Activated CD4-positive, alpha-beta T cell treated with anti-CD3 and anti-CD28 coated beads for 36 hours (primary cell): ENCODE data around the gene RNF207. TPM values are rescaled to one million over a fixed set of nuclear protein-coding genes. Genes with fewer than 3 reads are reported as not detected.

Experiments
- ATAC-seq: fragments of 200-7000 bp; cut with Tn5 transposase; one replicate; pipeline ENCODE4 v1.10.0; 2021; ENCODE audit warnings: mild to moderate bottlenecking, moderate library complexity
- CTCF ChIA-PET: fragments of 350-600 bp; sonication (Branson Sonifier 250); formaldehyde crosslinking; loops from one replicate; lab custom pipeline; 2021; ENCODE audit warnings: antibody characterized with exemption; lab: Charles Lee
- POLR2A ChIA-PET: fragments of 350-600 bp; sonication (Branson Sonifier 250); formaldehyde crosslinking; loops from one replicate; lab custom pipeline; 2021; ENCODE audit warnings: antibody characterized with exemption, inconsistent platforms; lab: Charles Lee
- DNase-seq: peaks from one replicate; pipeline ENCODE4 v3.0.0-alpha.2; 2020
- H3K27ac Mint-ChIP-seq: one replicate; pipeline ENCODE4 v1.8.0; 2021; ENCODE audit warnings: mixed read lengths
- H3K27me3 Mint-ChIP-seq: one replicate; pipeline ENCODE4 v1.8.0; 2021; ENCODE audit warnings: mixed read lengths
- H3K36me3 Mint-ChIP-seq: one replicate; pipeline ENCODE4 v1.8.0; 2021; ENCODE audit warnings: low read depth, mixed read lengths
- H3K4me1 Mint-ChIP-seq: one replicate; pipeline ENCODE4 v1.8.0; 2021; ENCODE audit warnings: mixed read lengths
- H3K4me3 Mint-ChIP-seq: one replicate; pipeline ENCODE4 v1.8.0; 2021; ENCODE audit warnings: mild to moderate bottlenecking, moderate library complexity, mixed read lengths
- H3K9me3 Mint-ChIP-seq: one replicate; pipeline ENCODE4 v1.8.0; 2021; ENCODE audit warnings: low read depth, mixed read lengths
- intact Hi-C, 2 experiments: fragments of 100-400 bp; cut with DNase I in 1 of 2; cut with micrococcal nuclease in 1 of 2; formaldehyde crosslinking; loops; one replicate each; pipeline versions ENCODE4 v1.14.2 to v1.15.1; 2022 to 2024; cut with DNase I, micrococcal nuclease
- total RNA-seq, 2 experiments: library from RNA; stranded (reverse); gene quantifications; one replicate each; pipeline ENCODE4 v1.2.3, GENCODE V29; 2021

RNF207 gene
- total RNA-seq, 2 experiments from 2014 or later = 13.5 to 15.2 TPM

GRCh38 chr1:6185635-6186382 lies 20.1 kb upstream of the RNF207 start:
- POLR2A ChIA-PET = interaction anchor here (1.1 kb wide), 2 partner anchors 8 to 13 kb away, joined by 3 read pairs; no protein-coding TSS in a partner anchor
- H3K27me3 Mint-ChIP-seq = peaks cover 11% of the 10 kb centered on the region
- peaks cover 45% of the 10 kb centered on the region for H3K36me3 Mint-ChIP-seq
- DNase-seq = peak; percentile 52
- peak overlapping the region; percentile 53 for H3K27ac Mint-ChIP-seq
- intact Hi-C loops = loop anchor here in 1 of 2 experiments (1.0 kb wide), 1 partner anchor 77 kb away; no protein-coding TSS in a partner anchor
- CTCF ChIA-PET = interaction anchor here (0.8 to 1.6 kb wide), 11 partner anchors 8 to 966 kb away, joined by 3 to 9 read pairs (median 3); partner anchors contain the start of gene ICMT
- no peak overlapping the region for H3K4me3 Mint-ChIP-seq
- H3K9me3 Mint-ChIP-seq = no peaks in the 10 kb centered on the region
- ATAC-seq = peak; percentile 59
- peaks cover 42% of the 10 kb centered on the region for H3K4me1 Mint-ChIP-seq

DNA sequence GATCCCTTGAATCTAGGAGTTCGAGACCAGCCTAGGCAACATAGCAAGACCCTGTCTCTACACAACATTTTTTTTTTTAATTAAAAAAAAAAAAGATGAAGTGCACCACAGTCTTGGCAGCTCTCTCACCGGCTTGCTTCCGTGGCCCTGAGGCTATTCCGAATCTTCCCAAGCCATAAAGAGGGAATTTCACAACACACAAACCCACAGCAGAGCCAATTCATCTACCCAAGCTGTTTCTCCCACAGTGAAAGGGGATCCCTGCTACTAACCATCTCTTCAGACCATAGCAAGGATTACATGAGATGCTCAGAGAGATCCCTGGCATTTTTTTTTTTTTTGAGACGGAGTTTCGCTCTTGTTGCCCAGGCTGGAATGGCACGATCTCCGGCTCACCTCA lies 17.5 kb upstream of the RNF207 start:
- Mint-ChIP-seq H3K9me3 (no peaks in the 10 kb centered on the region), H3K4me1 (peaks cover 41% of the 10 kb centered on the region), H3K27ac (no peak overlapping the region), H3K4me3 (no peak overlapping the region), H3K27me3 (no peaks in the 10 kb centered on the region), H3K36me3 (peaks cover 61% of the 10 kb centered on the region)
- no peak for ATAC-seq
- CTCF ChIA-PET = no interaction called here
- POLR2A ChIA-PET = no interaction called here
- intact Hi-C loops = no loop called here
- no peak for DNase-seq

DNA sequence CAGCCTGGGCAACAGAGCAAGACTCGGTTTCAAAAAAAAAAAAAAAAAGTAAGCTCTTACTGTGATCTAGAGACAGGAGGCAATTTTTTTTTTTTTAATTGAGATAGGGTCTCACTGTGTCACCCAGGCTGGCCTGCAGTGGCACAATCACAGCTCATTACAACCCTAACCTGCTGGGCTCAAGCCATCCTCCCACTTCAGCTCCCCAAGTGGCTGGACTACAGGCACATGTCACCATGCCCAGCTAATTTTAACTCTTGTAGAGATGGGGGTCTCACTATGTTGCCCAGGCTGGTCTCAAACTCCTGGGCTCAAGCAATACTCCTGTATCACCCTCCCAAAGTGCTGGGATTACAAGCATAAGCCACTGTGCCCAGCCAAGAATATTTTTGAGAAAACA lies 14.0 kb upstream of the RNF207 start:
- Mint-ChIP-seq H3K4me3 (no peak overlapping the region), H3K27me3 (no peaks in the 10 kb centered on the region), H3K9me3 (no peaks in the 10 kb centered on the region), H3K4me1 (peaks cover 26% of the 10 kb centered on the region), H3K36me3 (peaks cover 67% of the 10 kb centered on the region), H3K27ac (no peak overlapping the region)
- ATAC-seq (no peak), DNase-seq (no peak)
- intact Hi-C loops = no loop called here
- ChIA-PET CTCF (interaction anchor here (0.7 to 1.0 kb wide), 2 partner anchors 13 to 23 kb away, joined by 4 to 7 read pairs; no protein-coding TSS in a partner anchor), POLR2A (interaction anchor here (0.6 kb wide), 1 partner anchor 1758 kb away, joined by 3 read pairs; no protein-coding TSS in a partner anchor)

- peak overlapping the region; percentile 96 for H3K27ac Mint-ChIP-seq
- DNase-seq (no peak), ATAC-seq (no peak)
- no peaks in the 10 kb centered on the region for H3K9me3 Mint-ChIP-seq
- ChIA-PET POLR2A (interaction anchor here (0.6 to 1.6 kb wide), 4 partner anchors 13 to 283 kb away, joined by 3 to 4 read pairs (median 3); no protein-coding TSS in a partner anchor), CTCF (interaction anchor here (0.7 to 1.6 kb wide), 3 partner anchors 8 to 357 kb away, joined by 3 read pairs; partner anchors contain the start of gene TAS1R1)
- intact Hi-C loops = loop anchor here (2.0 to 5.0 kb wide), 2 partner anchors 171 to 405 kb away; partner anchors contain the start of gene KLHL21 (in 1 of the 2)
- H3K4me3 Mint-ChIP-seq = peak overlapping the region; percentile 99
- no peaks in the 10 kb centered on the region for H3K27me3 Mint-ChIP-seq
- H3K36me3 Mint-ChIP-seq = peaks cover 46% of the 10 kb centered on the region
- H3K4me1 Mint-ChIP-seq = peaks cover 41% of the 10 kb centered on the region
Measured at GRCh38 chr1:6197746-6198427, 8.0 kb upstream of the RNF207 start.

GRCh38 chr1:6198646-6199297 lies 7.1 kb upstream of the RNF207 start:
- Mint-ChIP-seq H3K9me3 (no peaks in the 10 kb centered on the region), H3K4me3 (peak overlapping the region; percentile 99), H3K27me3 (no peaks in the 10 kb centered on the region), H3K36me3 (peaks cover 40% of the 10 kb centered on the region), H3K27ac (peak overlapping the region; percentile 96), H3K4me1 (peaks cover 39% of the 10 kb centered on the region)
- DNase-seq = peak; percentile 49
- ChIA-PET CTCF (interaction anchor here (1.6 kb wide), 1 partner anchor 8 kb away, joined by 3 read pairs; no protein-coding TSS in a partner anchor), POLR2A (interaction anchor here (0.7 to 1.6 kb wide), 4 partner anchors 13 to 206 kb away, joined by 3 to 8 read pairs (median 4); no protein-coding TSS in a partner anchor)
- intact Hi-C loops = loop anchor here (1.0 to 5.0 kb wide), 9 partner anchors 37 to 586 kb away; partner anchors contain the start of genes NPHP4 (in 2 of the 2), ACOT7 (in 1 of the 2), ICMT (in 1 of the 2) and KLHL21 (in 1 of the 2)
- peak; percentile 5 for ATAC-seq

- H3K9me3 Mint-ChIP-seq = no peaks in the 10 kb centered on the region
- DNase-seq = peak; percentile 99
Measured at GRCh38 chr1:6199298-6200187, 6.4 kb upstream of the RNF207 start, which contains the start of gene RPL22. Gene RPL22 (minus strand): TSS chr1:6199595. CDS start chr1:6199573, 22 bp downstream.

GRCh38 chr1:6200188-6200809 lies 5.6 kb upstream of the RNF207 start:
- H3K4me3 Mint-ChIP-seq = peak overlapping the region; percentile 99
- peaks cover 39% of the 10 kb centered on the region for H3K4me1 Mint-ChIP-seq
- DNase-seq (no peak), ATAC-seq (no peak)
- intact Hi-C loops = loop anchor here in 1 of 2 experiments (5.0 kb wide), 1 partner anchor 93 kb away; no protein-coding TSS in a partner anchor
- peak overlapping the region; percentile 95 for H3K27ac Mint-ChIP-seq
- CTCF ChIA-PET = interaction anchor here (0.5 to 1.2 kb wide), 4 partner anchors 44 to 289 kb away, joined by 3 to 4 read pairs (median 3); no protein-coding TSS in a partner anchor
- peaks cover 30% of the 10 kb centered on the region for H3K36me3 Mint-ChIP-seq
- H3K9me3 Mint-ChIP-seq = no peaks in the 10 kb centered on the region
- H3K27me3 Mint-ChIP-seq = no peaks in the 10 kb centered on the region
- POLR2A ChIA-PET = interaction anchor here (0.7 kb wide), 1 partner anchor 644 kb away, joined by 4 read pairs; no protein-coding TSS in a partner anchor

More at GRCh38 chr1:6199298-6200187, 6.4 kb upstream of the RNF207 start, which contains the start of gene RPL22:
- CTCF ChIA-PET = interaction anchor here (0.6 to 1.2 kb wide), 3 partner anchors 86 to 290 kb away, joined by 3 to 4 read pairs (median 3); no protein-coding TSS in a partner anchor
- POLR2A ChIA-PET = interaction anchor here (0.7 to 1.0 kb wide), 2 partner anchors 14 to 645 kb away, joined by 3 to 4 read pairs; no protein-coding TSS in a partner anchor
- intact Hi-C loops = loop anchor here (1.0 to 5.0 kb wide), 10 partner anchors 36 to 585 kb away; partner anchors contain the start of genes NPHP4 (in 2 of the 2), ACOT7 (in 1 of the 2), ICMT (in 1 of the 2) and KLHL21 (in 1 of the 2)
- ATAC-seq = peak; percentile 99
- Mint-ChIP-seq H3K36me3 (peaks cover 33% of the 10 kb centered on the region), H3K4me1 (peaks cover 39% of the 10 kb centered on the region), H3K4me3 (peak within 1 kb of the TSS; percentile 99), H3K27me3 (no peaks in the 10 kb centered on the region), H3K27ac (peak within 1 kb of the TSS; percentile 96)

- CTCF ChIA-PET = interaction anchor here (0.6 to 1.6 kb wide), 4 partner anchors 12 to 460 kb away, joined by 3 to 9 read pairs (median 4); no protein-coding TSS in a partner anchor
- no peak overlapping the region for H3K4me3 Mint-ChIP-seq
- POLR2A ChIA-PET = no interaction called here
- H3K4me1 Mint-ChIP-seq = peaks cover 26% of the 10 kb centered on the region
- H3K36me3 Mint-ChIP-seq = peaks cover 16% of the 10 kb centered on the region
- DNase-seq = no peak
- no peak overlapping the region for H3K27ac Mint-ChIP-seq
- H3K27me3 Mint-ChIP-seq = no peaks in the 10 kb centered on the region
- ATAC-seq = no peak
- H3K9me3 Mint-ChIP-seq = no peaks in the 10 kb centered on the region
- intact Hi-C loops = loop anchor here in 1 of 2 experiments (5.0 kb wide), 1 partner anchor 95 kb away; no protein-coding TSS in a partner anchor
Measured at GRCh38 chr1:6202256-6202655, 3.7 kb upstream of the RNF207 start.

DNA sequence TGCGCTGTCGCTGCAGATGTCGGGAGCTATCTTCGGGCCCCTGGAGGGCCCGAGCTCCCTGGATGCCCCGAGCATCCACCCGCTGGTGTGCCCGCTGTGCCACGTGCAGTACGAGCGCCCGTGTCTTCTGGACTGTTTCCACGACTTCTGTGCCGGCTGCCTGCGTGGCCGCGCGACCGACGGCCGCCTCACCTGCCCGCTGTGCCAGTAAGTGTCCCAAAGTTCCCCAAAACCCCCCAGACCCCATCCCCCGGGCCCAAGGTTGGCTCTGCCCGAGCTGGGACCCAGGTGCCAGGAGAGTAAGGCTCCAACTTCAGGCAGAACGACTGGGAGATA lies 569 bp downstream of the RNF207 start:
- no peak overlapping the region for H3K27ac Mint-ChIP-seq
- POLR2A ChIA-PET = interaction anchor here (0.9 to 1.1 kb wide), 3 partner anchors 17 to 28 kb away, joined by 3 to 4 read pairs (median 4); no protein-coding TSS in a partner anchor
- ATAC-seq = peak; percentile 8
- no peaks in the 10 kb centered on the region for H3K9me3 Mint-ChIP-seq
- no peak for DNase-seq
- intact Hi-C loops = loop anchor here in 1 of 2 experiments (1.0 kb wide), 1 partner anchor 29 kb away; the partner anchor contains the start of gene ICMT
- H3K36me3 Mint-ChIP-seq = no peaks in the 10 kb centered on the region
- peak overlapping the region; percentile 77 for H3K4me3 Mint-ChIP-seq
- CTCF ChIA-PET = interaction anchor here (0.6 to 1.8 kb wide), 11 partner anchors 9 to 323 kb away, joined by 3 to 6 read pairs (median 4); no protein-coding TSS in a partner anchor
- H3K27me3 Mint-ChIP-seq = peaks cover 8% of the 10 kb centered on the region
- H3K4me1 Mint-ChIP-seq = peaks cover 3% of the 10 kb centered on the region
